EH (cell line): ENCODE results near the gene ACP1.

Source experiments
- DNase-seq: peaks from one replicate; pipeline ENCODE4 v3.0.0-alpha.2; 2015; ENCODE audit warnings: low read depth

The ACP1 gene

GRCh38 chr2:280650-281110, 15.9 kb downstream of the ACP1 start:
- no peak for DNase-seq

GRCh38 chr2:281381-281780, 16.6 kb downstream of the ACP1 start:
- no peak for DNase-seq

GRCh38 chr2:282371-283263, 17.9 kb downstream of the ACP1 start:
- DNase-seq = no peak

GRCh38 chr2:283996-284794, 19.4 kb downstream of the ACP1 start:
- DNase-seq = no peak

- DNase-seq = no peak
Observed at GRCh38 chr2:284896-285492, 20.2 kb downstream of the ACP1 start.

GRCh38 chr2:285531-285930, 20.8 kb downstream of the ACP1 start:
- DNase-seq = peak; percentile 79

- DNase-seq = no peak
Observed at GRCh38 chr2:286035-286434, 21.3 kb downstream of the ACP1 start.

- no peak for DNase-seq
Observed at GRCh38 chr2:286774-287392, 22.1 kb downstream of the ACP1 start.

GRCh38 chr2:287471-287885, 22.7 kb downstream of the ACP1 start:
- DNase-seq = peak; percentile 29

GRCh38 chr2:287911-288757, 23.4 kb downstream of the ACP1 start, which contains the start of gene ALKAL2:
Gene ALKAL2, minus strand, starts transcription at chr2:288091. Its CDS starts 256 bp downstream, at chr2:287835.
- no peak for DNase-seq

- no peak for DNase-seq
Observed at GRCh38 chr2:288758-289361, 24.1 kb downstream of the ACP1 start.

- no peak for DNase-seq
Observed at GRCh38 chr2:289362-290089, 24.8 kb downstream of the ACP1 start.

- peak; percentile 71 for DNase-seq
Observed at GRCh38 chr2:290090-290722, 25.5 kb downstream of the ACP1 start.

GRCh38 chr2:295090-295489, 30.3 kb downstream of the ACP1 start:
- DNase-seq = no peak

- DNase-seq = no peak
Observed at GRCh38 chr2:296354-296753, 31.6 kb downstream of the ACP1 start.

GRCh38 chr2:305366-305765, 40.6 kb downstream of the ACP1 start:
- no peak for DNase-seq

GRCh38 chr2:309148-309953, 44.6 kb downstream of the ACP1 start:
- no peak for DNase-seq

- no peak for DNase-seq
Observed at GRCh38 chr2:309954-310510, 45.3 kb downstream of the ACP1 start.
